H1 (cell line): ENCODE results near the gene MYLK.

ENCODE experiments used
- EP300 ChIP-seq, 2 experiments: IDR thresholded peaks; 1 replicate in 1 of 2; 2 replicates in 1 of 2; pipeline ENCODE4 v1.6.1; 2011 to 2012; ENCODE audit warnings: low read depth in 2 of 2, low read length in 2 of 2, mild to moderate bottlenecking in 2 of 2, borderline replicate concordance in 1 of 2, inconsistent platforms in 1 of 2, moderate library complexity in 1 of 2
- EZH2 ChIP-seq: fragments of 200-600 bp; sonication (generic); IDR thresholded peaks from 2 replicates; pipeline ENCODE4 v1.7.1; 2012; ENCODE audit warnings: low read depth, mild to moderate bottlenecking, moderate library complexity, low read length, inconsistent platforms; ENCODE audit not compliant: severe bottlenecking
- HDAC2 ChIP-seq, 2 experiments: fragments of 300-600 bp in 1 of 2; sonication (generic) in 1 of 2; IDR thresholded peaks; 2 replicates each; pipeline ENCODE4 v1.6.1; 2011 to 2012; ENCODE audit warnings: low read depth in 2 of 2, low read length in 2 of 2, mild to moderate bottlenecking in 2 of 2, moderate library complexity in 2 of 2, borderline replicate concordance in 1 of 2, inconsistent platforms in 1 of 2
- JUN ChIP-seq: IDR thresholded peaks from 2 replicates; pipeline ENCODE4 v1.6.1; 2011; ENCODE audit warnings: low read depth, mild to moderate bottlenecking, improper control_type of control experiment, low read length
- MAFK ChIP-seq: IDR thresholded peaks from 2 replicates; pipeline ENCODE4 v1.6.1; 2012; ENCODE audit warnings: low read depth, mild to moderate bottlenecking, improper control_type of control experiment, low read length
- POLR2A ChIP-seq, 2 experiments: IDR thresholded peaks; 1 replicate in 1 of 2; 2 replicates in 1 of 2; pipeline ENCODE4 v1.6.1; 2011; ENCODE audit warnings: low read depth in 2 of 2, low read length in 2 of 2, mild to moderate bottlenecking in 2 of 2; ENCODE audit errors: control extremely low read depth in 1 of 2
- POLR2AphosphoS5 ChIP-seq: IDR thresholded peaks from 2 replicates; pipeline ENCODE4 v1.6.1; 2011; ENCODE audit warnings: low read depth, low read length
- RAD21 ChIP-seq, 2 experiments: IDR thresholded peaks in 1 of 2; conservative IDR thresholded peaks in 1 of 2; 2 replicates each; pipeline ENCODE4 v1.6.1; 2011; ENCODE audit warnings: low read depth in 2 of 2, low read length in 2 of 2, improper control_type of control experiment in 1 of 2, inconsistent platforms in 1 of 2, mild to moderate bottlenecking in 1 of 2, moderate library complexity in 1 of 2
- SP4 ChIP-seq: IDR thresholded peaks from 2 replicates; pipeline ENCODE4 v1.6.1; 2012; ENCODE audit warnings: low read length, inconsistent platforms
- TAF1 ChIP-seq: IDR thresholded peaks from 2 replicates; pipeline ENCODE4 v1.6.1; 2011; ENCODE audit warnings: mild to moderate bottlenecking, low read depth, low read length
- TBP ChIP-seq: IDR thresholded peaks from 2 replicates; pipeline ENCODE4 v1.6.1; 2011; ENCODE audit warnings: low read depth, low read length, improper control_type of control experiment
- TF ChIP-seq, protein P1 (sequence below), 3 experiments: IDR thresholded peaks; 1 replicate in 2 of 3; 2 replicates in 1 of 3; pipeline versions ENCODE4 v1.5.1 to v1.6.1; 2011; ENCODE audit warnings: low read length in 3 of 3, mild to moderate bottlenecking in 3 of 3, inconsistent platforms in 2 of 3, low read depth in 1 of 3, moderate library complexity in 1 of 3; ENCODE audit not compliant: insufficient read depth in 1 of 3; ENCODE audit errors: control extremely low read depth in 1 of 3
- TF ChIP-seq, protein P2 (sequence below): IDR thresholded peaks from 2 replicates; pipeline ENCODE4 v1.6.1; 2012; ENCODE audit warnings: low read length, inconsistent platforms

DNA sequence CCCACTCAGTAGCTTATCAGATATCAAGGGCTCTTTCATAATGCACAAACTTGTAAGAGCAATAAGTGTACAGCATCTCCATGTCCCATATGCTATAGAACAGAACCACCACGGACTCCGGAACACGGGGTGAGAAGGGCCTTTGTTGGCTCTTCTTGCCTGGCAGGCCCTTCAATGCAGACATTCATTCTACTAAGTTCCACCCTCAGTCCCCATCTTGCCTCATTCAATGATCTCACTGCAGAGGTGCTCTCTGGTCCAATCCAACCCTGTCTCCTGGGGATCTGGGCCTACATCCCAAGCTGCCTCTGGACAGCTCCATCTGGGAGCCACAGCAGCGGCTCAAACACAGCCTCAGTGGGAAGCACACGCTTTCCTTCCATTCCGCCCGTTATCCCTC is 316.1 kb downstream of the MYLK start:
- no peak for TF ChIP-seq JUN
- no peak for TF ChIP-seq EP300 (IDR thresholded peaks at IDR 0.05; ENCODE audit: borderline replicate concordance in 1 of 2, low read depth in 2 of 2, low read length in 2 of 2)
- TF ChIP-seq, protein P1, sequence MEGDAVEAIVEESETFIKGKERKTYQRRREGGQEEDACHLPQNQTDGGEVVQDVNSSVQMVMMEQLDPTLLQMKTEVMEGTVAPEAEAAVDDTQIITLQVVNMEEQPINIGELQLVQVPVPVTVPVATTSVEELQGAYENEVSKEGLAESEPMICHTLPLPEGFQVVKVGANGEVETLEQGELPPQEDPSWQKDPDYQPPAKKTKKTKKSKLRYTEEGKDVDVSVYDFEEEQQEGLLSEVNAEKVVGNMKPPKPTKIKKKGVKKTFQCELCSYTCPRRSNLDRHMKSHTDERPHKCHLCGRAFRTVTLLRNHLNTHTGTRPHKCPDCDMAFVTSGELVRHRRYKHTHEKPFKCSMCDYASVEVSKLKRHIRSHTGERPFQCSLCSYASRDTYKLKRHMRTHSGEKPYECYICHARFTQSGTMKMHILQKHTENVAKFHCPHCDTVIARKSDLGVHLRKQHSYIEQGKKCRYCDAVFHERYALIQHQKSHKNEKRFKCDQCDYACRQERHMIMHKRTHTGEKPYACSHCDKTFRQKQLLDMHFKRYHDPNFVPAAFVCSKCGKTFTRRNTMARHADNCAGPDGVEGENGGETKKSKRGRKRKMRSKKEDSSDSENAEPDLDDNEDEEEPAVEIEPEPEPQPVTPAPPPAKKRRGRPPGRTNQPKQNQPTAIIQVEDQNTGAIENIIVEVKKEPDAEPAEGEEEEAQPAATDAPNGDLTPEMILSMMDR (IDR thresholded peaks at IDR 0.05; ENCODE audit: control extremely low read depth in 1 of 3, insufficient read depth in 1 of 3, low read depth in 1 of 3, low read length in 3 of 3), result no peak
- no peak for TF ChIP-seq POLR2A (IDR thresholded peaks at IDR 0.05; ENCODE audit: control extremely low read depth in 1 of 2, low read depth in 2 of 2, low read length in 2 of 2)
- no peak for TF ChIP-seq EZH2
- TF ChIP-seq HDAC2 (IDR thresholded peaks at IDR 0.05; ENCODE audit: borderline replicate concordance in 1 of 2, low read depth in 2 of 2, low read length in 2 of 2), result no peak
- TF ChIP-seq RAD21 (IDR thresholded peaks at IDR 0.05 in 1 of 2, conservative IDR thresholded peaks at IDR 0.05 in 1 of 2; ENCODE audit: low read depth in 2 of 2, low read length in 2 of 2), result no peak
- TF ChIP-seq MAFK, result no peak
- no peak for TF ChIP-seq TAF1
- TF ChIP-seq TBP, result no peak
- no peak for TF ChIP-seq POLR2AphosphoS5
- TF ChIP-seq, protein P2, sequence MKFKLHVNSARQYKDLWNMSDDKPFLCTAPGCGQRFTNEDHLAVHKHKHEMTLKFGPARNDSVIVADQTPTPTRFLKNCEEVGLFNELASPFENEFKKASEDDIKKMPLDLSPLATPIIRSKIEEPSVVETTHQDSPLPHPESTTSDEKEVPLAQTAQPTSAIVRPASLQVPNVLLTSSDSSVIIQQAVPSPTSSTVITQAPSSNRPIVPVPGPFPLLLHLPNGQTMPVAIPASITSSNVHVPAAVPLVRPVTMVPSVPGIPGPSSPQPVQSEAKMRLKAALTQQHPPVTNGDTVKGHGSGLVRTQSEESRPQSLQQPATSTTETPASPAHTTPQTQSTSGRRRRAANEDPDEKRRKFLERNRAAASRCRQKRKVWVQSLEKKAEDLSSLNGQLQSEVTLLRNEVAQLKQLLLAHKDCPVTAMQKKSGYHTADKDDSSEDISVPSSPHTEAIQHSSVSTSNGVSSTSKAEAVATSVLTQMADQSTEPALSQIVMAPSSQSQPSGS, result no peak
- TF ChIP-seq SP4, result no peak
